HG03045 (cell line): ENCODE results near the gene SCAANT1.

Experiments
- ATAC-seq: cut with Tn5 transposase; IDR thresholded peaks from one replicate; pipeline ENCODE4 v1.9.1; 2021; ENCODE audit warnings: mild to moderate bottlenecking, moderate library complexity; ENCODE audit not compliant: unreplicated experiment

The SCAANT1 gene

GRCh38 chr3:63905731-63906620, 6.2 kb downstream of the SCAANT1 start:
- no peak for ATAC-seq

DNA sequence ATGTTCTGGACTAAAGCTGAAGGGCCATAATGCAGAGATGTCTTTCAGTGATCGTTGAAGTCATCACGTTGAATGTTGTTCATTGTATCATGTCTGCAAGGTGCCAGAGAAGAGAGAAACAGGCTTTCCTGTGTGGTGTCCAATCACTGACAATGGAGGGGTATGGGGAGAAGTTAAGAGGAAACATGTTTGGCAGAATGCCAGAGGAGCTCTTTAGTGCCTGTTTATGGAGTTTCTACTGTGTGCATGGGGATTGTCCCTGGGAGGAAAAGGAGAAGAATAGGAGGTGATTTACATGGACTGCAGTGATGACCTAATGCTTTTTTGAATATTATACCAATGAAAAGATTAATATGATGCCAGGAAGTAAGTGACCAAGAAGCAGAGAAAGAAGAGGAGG, 11.7 kb downstream of the SCAANT1 start:
- ATAC-seq, result no peak

- ATAC-seq, result no peak
These were observed 12.2 kb downstream of the SCAANT1 start for GRCh38 chr3:63900010-63900409.

DNA sequence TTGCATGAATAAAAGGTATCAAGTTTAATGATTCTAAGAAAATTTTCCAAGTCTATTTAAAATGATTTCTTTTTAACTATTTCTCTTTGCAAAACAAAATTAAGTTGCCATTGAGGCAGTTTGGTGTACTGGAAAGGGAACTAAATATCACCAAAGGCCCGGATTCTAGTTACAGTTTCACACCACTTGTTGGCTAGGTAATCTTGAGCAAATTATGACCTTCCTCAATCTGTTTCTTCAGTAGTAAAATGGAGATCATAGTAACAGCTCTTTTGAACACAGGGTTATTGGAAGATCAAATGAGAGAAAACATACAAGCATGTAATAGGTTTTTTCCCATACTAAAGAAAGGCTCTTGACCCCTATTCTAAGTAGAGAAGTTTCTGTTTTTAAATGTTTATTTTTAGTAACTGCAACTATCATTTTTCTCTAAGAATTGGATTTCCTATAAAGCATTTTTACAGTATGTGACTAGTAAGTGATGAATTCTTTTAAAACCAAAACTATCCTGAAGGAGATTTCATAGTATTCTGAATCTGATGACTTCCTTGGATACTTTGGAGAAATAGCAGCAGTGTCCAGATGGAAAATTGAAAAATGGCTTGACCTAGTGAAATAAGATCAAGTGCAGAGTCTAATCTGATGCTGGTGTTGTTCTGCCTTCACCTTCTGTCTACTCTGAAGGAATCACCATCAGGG, 15.7 kb downstream of the SCAANT1 start:
- ATAC-seq, result no peak

GRCh38 chr3:63895422-63896189, 16.6 kb downstream of the SCAANT1 start:
- ATAC-seq, result no peak

- ATAC-seq, result no peak
These were observed 19.3 kb downstream of the SCAANT1 start for GRCh38 chr3:63892773-63893352.

DNA sequence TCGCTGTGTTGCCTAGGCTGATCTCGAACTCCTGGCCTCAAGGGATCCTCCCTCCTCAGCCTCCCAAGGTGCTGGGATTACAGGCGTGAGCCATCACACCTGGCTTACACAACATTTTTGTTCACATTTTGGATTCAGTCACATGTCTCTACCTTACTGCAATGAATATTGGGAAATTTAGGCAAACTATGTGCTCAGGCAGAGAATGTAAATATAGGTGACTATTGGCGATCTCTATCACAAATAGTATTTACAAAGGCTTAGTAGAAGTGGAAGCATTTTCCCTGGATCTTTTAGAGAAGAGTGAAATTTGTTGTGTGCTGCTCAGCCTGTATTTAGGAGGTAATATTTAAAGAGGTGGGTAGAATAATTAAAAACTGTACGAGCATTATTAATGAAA, 20.7 kb downstream of the SCAANT1 start:
- ATAC-seq, result no peak

GRCh38 chr3:63886858-63887257, 25.3 kb downstream of the SCAANT1 start:
- no peak for ATAC-seq

DNA sequence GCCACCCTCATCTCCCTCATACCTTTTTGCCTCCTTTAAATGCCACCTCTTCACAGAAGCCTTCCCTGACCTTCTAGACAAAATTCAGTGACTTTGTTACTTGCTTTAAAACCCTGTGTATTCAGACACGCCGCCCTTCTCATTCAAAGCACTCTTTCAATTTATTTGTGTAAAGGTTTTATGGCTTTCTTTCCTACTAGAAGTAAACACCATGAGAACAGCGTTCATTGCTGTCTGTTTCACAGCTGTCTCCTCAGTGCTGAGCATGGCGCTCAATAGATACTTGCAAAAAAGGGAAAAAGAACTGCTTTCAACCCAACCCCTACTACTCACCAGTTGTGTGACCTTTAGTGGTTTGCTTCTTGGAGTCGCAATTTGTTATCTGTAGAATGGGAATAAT, 31.5 kb downstream of the SCAANT1 start:
- no peak for ATAC-seq

- ATAC-seq, result no peak
These were observed 33.7 kb downstream of the SCAANT1 start for GRCh38 chr3:63878394-63879060.

GRCh38 chr3:63877737-63878393, 34.3 kb downstream of the SCAANT1 start:
- no peak for ATAC-seq

DNA sequence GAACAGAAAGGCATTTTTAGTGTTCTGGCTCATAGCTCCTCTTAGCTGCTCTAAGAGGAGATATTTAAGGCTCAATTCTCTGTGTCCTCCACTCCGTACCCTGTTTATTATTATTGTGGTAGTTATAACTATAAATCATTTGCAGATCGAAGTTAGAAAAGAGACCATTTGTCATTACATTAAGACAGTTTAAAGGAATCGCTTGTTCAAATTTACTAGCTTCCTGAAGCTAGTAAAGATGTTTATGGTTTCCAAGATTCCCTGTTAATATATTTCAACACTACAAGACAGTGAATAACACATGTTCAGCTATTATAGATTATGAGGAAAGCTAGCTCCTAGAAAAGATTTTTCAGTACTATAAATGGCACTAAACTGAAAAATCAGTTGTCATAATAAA, 35.9 kb downstream of the SCAANT1 start:
- ATAC-seq, result no peak

- ATAC-seq, result no peak
These were observed 36.7 kb downstream of the SCAANT1 start for GRCh38 chr3:63875510-63875909.

GRCh38 chr3:63874769-63875168, 37.4 kb downstream of the SCAANT1 start:
- ATAC-seq, result no peak

DNA sequence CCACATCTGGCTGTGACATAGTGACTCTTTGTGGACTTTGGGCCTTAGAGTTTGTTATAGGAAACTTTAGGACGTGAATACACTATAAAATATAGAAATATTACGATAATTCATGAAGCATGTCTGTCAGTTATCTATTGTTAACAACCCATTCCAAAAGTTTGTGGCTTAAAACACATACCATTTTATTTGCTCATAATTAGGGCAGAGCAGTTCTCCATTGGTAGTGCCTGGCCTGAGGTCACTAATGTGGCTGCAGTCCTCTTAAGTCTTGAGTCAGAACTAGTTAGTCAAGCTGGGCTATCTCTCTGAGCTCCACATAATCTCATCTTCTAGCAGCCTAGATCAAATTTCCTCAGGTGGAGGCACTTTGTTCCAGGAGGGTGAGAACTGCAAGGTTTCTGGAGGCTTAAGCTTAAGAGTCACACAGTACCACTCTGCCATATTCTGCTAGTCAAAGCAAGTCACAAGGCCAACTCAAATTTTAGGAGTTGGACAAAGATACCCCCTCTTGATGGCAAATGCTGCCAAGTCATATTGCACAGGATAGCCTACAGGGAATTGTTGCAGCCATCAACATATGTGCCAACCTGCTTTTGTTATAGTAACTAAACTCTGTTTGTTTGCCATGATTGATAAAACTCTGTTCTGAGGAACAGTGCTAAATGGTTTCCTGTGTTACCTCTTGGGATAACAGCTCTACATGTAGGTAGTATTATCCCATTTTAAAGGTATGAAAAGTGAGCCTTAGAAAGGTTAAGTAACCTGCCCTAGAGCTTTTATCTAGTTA, 39.9 kb downstream of the SCAANT1 start:
- no peak for ATAC-seq

GRCh38 chr3:63870615-63871005, 41.6 kb downstream of the SCAANT1 start:
- no peak for ATAC-seq

DNA sequence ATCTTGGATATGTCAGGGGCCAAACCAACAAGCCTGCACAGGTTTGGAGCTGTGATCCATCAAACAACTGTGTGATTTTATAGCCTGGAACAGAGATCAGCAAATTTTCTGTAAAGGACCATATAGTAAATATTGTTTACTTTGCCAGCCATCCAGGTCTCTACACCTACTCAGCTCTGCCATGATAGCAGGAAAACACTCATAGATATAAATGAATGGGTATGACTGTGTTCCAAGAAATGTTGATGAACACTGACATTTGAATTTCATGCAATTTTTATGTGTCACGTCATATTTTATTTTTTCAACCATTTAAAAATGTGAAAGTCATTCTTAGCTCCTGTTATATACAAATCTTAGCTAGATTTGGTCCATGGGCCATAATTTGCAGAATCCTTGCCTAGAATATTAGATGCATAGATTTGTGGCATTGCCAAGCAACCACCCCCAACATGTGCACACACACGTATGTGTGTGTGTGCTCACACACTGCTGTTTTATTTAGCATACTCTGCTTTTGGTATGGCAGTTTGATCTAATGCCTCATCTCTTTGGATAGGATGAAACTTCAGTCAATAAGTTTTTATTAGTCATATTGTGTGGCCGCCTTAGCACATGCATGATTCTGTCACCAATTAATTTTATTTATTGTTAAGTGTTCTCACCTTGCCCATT, 42.1 kb downstream of the SCAANT1 start:
- ATAC-seq, result no peak

- ATAC-seq, result no peak
These were observed 45.0 kb downstream of the SCAANT1 start for GRCh38 chr3:63867225-63867624.

- ATAC-seq, result no peak
These were observed 47.2 kb downstream of the SCAANT1 start for GRCh38 chr3:63864965-63865327.
